K562 (cell line): ENCODE data around the gene CLDN15. TPM values are rescaled to one million over a fixed set of nuclear protein-coding genes. Genes with fewer than 3 reads are reported as not detected.
A peak's percentile ranks its signal among the peaks of the same experiment; 100 is the strongest.

Experiments used
- ARID1B ChIP-seq: fragments of 450-650 bp; IDR thresholded peaks from 2 replicates; pipeline ENCODE4 v1.6.1; 2016; ENCODE audit warnings: antibody characterized with exemption, mild to moderate bottlenecking, inconsistent platforms
- CCNT2 ChIP-seq: IDR thresholded peaks from 2 replicates; pipeline ENCODE4 v1.6.1; 2011; ENCODE audit warnings: borderline replicate concordance, low read depth, mild to moderate bottlenecking, moderate library complexity, mixed read lengths, low read length; ENCODE audit not compliant: insufficient read length; ENCODE audit errors: extremely low read depth
- CEBPG ChIP-seq, 3 experiments: fragments of 200-800 bp in 1 of 3; sonication (Bioruptor generic) in 1 of 3; sonication (generic) in 1 of 3; formaldehyde crosslinking in 1 of 3; IDR thresholded peaks in 2 of 3; conservative IDR thresholded peaks in 1 of 3; 2 replicates each; pipeline versions ENCODE4 v1.6.1 to v1.8.0; 2016 to 2022; ENCODE audit warnings: missing compliant biosample characterization in 2 of 3, missing genetic modification characterization in 2 of 3, mild to moderate bottlenecking in 1 of 3, missing genetic modification reagents in 1 of 3
- DPF2 ChIP-seq: fragments of 450-650 bp; IDR thresholded peaks from 2 replicates; pipeline ENCODE4 v1.6.1; 2016
- EP300 ChIP-seq: IDR thresholded peaks from 2 replicates; pipeline ENCODE4 v1.6.1; 2012; ENCODE audit warnings: low read length, improper control_type of control experiment
- ERF ChIP-seq: fragments of 450-650 bp; formaldehyde crosslinking; IDR thresholded peaks from 2 replicates; pipeline ENCODE4 v1.4.0; 2020; ENCODE audit warnings: mild to moderate bottlenecking, mixed read lengths
- FOXJ3 ChIP-seq: sonication (generic); formaldehyde crosslinking; IDR thresholded peaks from 2 replicates; pipeline ENCODE4 v1.4.0; 2020; ENCODE audit warnings: mild to moderate bottlenecking, missing genetic modification reagents
- FOXM1 ChIP-seq, 2 experiments: fragments of 450-650 bp in 1 of 2; sonication (generic) in 1 of 2; formaldehyde crosslinking in 1 of 2; IDR thresholded peaks; 2 replicates each; pipeline versions ENCODE4 v1.6.1 to v1.9.0; 2017 to 2022; ENCODE audit warnings: low read depth in 2 of 2, mild to moderate bottlenecking in 2 of 2, missing genetic modification reagents in 1 of 2, moderate library complexity in 1 of 2
- FUS ChIP-seq: fragments of 200-400 bp; formaldehyde crosslinking; optimal IDR thresholded peaks from 2 replicates; pipeline ENCODE3; 2017; ENCODE audit warnings: low read depth, low read length
- HNRNPLL ChIP-seq: fragments of 200-400 bp; formaldehyde crosslinking; IDR thresholded peaks from 2 replicates; pipeline ENCODE4 v1.6.1; 2017; ENCODE audit warnings: low read length, low read depth, mild to moderate bottlenecking; ENCODE audit not compliant: poor library complexity, severe bottlenecking
- JUND ChIP-seq, 2 experiments: IDR thresholded peaks; 2 replicates in 1 of 2; 3 replicates in 1 of 2; pipeline ENCODE4 v1.6.1; 2011; ENCODE audit warnings: borderline replicate concordance in 2 of 2, low read depth in 2 of 2, low read length in 2 of 2, improper control_type of control experiment in 1 of 2, missing biosample characterization in 1 of 2, missing genetic modification characterization in 1 of 2, missing genetic modification reagents in 1 of 2
- MAZ ChIP-seq, 2 experiments: fragments of 450-650 bp in 1 of 2; sonication (generic) in 1 of 2; formaldehyde crosslinking; IDR thresholded peaks in 1 of 2; conservative IDR thresholded peaks in 1 of 2; 2 replicates each; pipeline versions ENCODE4 v1.4.0 to v1.5.0; 2020; ENCODE audit warnings: mild to moderate bottlenecking in 1 of 2, missing genetic modification reagents in 1 of 2
- NFIX ChIP-seq: fragments of 250-450 bp; sonication (Bioruptor Pico); IDR thresholded peaks from 2 replicates; pipeline ENCODE4 v1.4.0; 2020; ENCODE audit warnings: low read depth, mild to moderate bottlenecking, moderate library complexity
- POLR2AphosphoS5 ChIP-seq: IDR thresholded peaks from 2 replicates; pipeline ENCODE4 v1.6.1; 2011; ENCODE audit warnings: mild to moderate bottlenecking, low read depth, low read length, moderate library complexity; ENCODE audit not compliant: control insufficient read depth, insufficient read depth
- STAT5A ChIP-seq: IDR thresholded peaks from 2 replicates; pipeline ENCODE4 v1.6.1; 2012; ENCODE audit warnings: low read length, inconsistent platforms, borderline replicate concordance
- TAL1 ChIP-seq: fragments of 450-650 bp; IDR thresholded peaks from 2 replicates; pipeline ENCODE4 v1.6.1; 2016; ENCODE audit warnings: mild to moderate bottlenecking
- TOE1 ChIP-seq, 2 experiments: fragments of 450-650 bp in 1 of 2; sonication (generic) in 1 of 2; formaldehyde crosslinking in 1 of 2; IDR thresholded peaks; 2 replicates each; pipeline versions ENCODE4 v1.7.1 to v1.8.0; 2016 to 2022; ENCODE audit warnings: borderline replicate concordance in 2 of 2, mild to moderate bottlenecking in 2 of 2, antibody characterized with exemption in 1 of 2, inconsistent platforms in 1 of 2, low read depth in 1 of 2, missing genetic modification reagents in 1 of 2, moderate library complexity in 1 of 2
- ZNF76 ChIP-seq: fragments of 250-450 bp; sonication (Bioruptor Pico); IDR thresholded peaks from 2 replicates; pipeline ENCODE4 v1.4.0; 2020; ENCODE audit warnings: mild to moderate bottlenecking, moderate library complexity, borderline replicate concordance
- ZZZ3 ChIP-seq: fragments of 450-650 bp; IDR thresholded peaks from 2 replicates; pipeline ENCODE4 v1.6.1; 2016; ENCODE audit warnings: antibody characterized with exemption, mild to moderate bottlenecking, moderate library complexity
- polyA plus RNA-seq, 8 experiments: library from polyadenylated mRNA; depleted of rRNA in 4 of 8; stranded (reverse) in 5 of 8; unstranded in 3 of 8; fragments of >200 nt; fragmentation: Nextera tagmentation in 2 of 8; fragmentation: Illumina TruSeq in 1 of 8; extraction: Ambion mirVana in 2 of 8; extraction: Trizol in 1 of 8; gene quantifications; 2 replicates each; pipeline versions ENCODE4 v1.2.1 to v1.2.3, GENCODE V29; 2011 to 2014; ENCODE audit warnings: inconsistent platforms in 1 of 8, missing spikeins in 1 of 8
- total RNA-seq, 7 experiments: library from RNA; depleted of rRNA in 6 of 7; stranded (reverse); fragments of >200 nt in 6 of 7; fragmentation: Illumina TruSeq in 2 of 7; extraction: Trizol in 2 of 7; gene quantifications; 2 replicates each; pipeline versions ENCODE4 v1.2.1 to v1.2.3, GENCODE V29; 2011 to 2021; ENCODE audit warnings: low replicate concordance in 1 of 7
- TF ChIP-seq, protein P1 (sequence below): fragments of 450-650 bp; IDR thresholded peaks from 2 replicates; pipeline ENCODE4 v1.6.1; 2016; ENCODE audit warnings: antibody characterized with exemption
- TF ChIP-seq, protein P2 (sequence below): fragments of 150-350 bp; conservative IDR thresholded peaks from 2 replicates; pipeline ENCODE4 v1.6.1; 2014; ENCODE audit warnings: low read length

The CLDN15 gene
- total and polyA plus RNA-seq, 9 of the 15 experiments (the other 6 are each of a cell fraction or from before 2014, with no cell fraction given) = 0.32 to 14.5 (median 7.4) TPM

DNA sequence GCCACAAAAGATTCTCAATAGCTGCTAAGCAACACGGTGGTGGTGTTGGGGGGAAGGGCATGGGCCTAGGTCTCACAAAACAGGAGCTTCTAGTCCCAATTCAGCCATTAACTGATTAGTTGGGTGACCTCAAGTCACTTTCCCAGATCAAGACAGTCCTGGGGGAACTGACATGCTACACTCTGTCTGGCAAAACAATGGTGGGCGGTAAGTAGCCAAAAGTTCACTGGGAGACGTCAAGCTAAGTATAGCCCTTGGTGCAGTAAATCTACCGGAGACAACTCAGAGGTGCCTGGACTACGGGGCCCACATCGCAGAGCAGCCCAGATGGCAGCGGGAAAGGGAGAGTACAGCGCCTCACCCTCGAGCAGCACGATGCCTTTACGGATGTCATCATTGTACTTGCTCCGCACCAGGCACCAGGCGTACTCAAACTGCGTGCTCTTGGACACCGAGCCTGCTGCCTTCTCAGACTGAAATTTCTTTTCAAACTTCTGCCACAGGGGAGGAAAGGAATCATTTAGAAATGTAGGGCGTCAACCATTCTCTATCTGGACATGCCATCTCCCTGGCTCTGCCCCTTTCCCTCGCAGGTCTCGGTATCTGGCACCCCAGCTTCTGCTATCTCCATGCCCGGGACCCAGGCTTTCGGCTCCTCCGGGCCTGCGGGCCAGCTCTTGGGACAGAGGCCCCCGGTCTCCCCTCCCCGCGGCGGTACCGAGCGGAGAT is 6.2 kb upstream of the CLDN15 start (continued):
- no peak for TF ChIP-seq ZZZ3
- peak; percentile 66; the same call in 1 of the 2 replicates for TF ChIP-seq ARID1B
- TF ChIP-seq FOXJ3 (CRISPR knock-in tag) = no peak
- peak; percentile 34; the same call in 1 of the 2 replicates for TF ChIP-seq EP300
- TF ChIP-seq FUS = no peak
- TF ChIP-seq, protein P1, sequence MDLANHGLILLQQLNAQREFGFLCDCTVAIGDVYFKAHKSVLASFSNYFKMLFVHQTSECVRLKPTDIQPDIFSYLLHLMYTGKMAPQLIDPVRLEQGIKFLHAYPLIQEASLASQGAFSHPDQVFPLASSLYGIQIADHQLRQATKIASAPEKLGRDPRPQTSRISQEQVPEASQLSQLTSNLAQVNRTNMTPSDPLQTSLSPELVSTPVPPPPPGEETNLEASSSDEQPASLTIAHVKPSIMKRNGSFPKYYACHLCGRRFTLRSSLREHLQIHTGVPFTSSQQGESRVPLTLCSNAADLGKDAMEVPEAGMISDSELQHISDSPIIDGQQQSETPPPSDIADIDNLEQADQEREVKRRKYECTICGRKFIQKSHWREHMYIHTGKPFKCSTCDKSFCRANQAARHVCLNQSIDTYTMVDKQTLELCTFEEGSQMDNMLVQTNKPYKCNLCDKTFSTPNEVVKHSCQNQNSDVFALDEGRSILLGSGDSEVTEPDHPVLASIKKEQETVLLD = 0 out of 2 replicates have a peak, but pooled peaks have one; percentile 40
- TF ChIP-seq CEBPG (CRISPR knock-in tag; IDR thresholded peaks at IDR 0.05) = no peak
- TF ChIP-seq CEBPG (tag; conservative IDR thresholded peaks at IDR 0.05 in 1 of 2, IDR thresholded peaks at IDR 0.05 in 1 of 2) = 0 out of 4 replicates have a peak, but pooled peaks of 1 of the 2 experiments have one; percentile 9
- TF ChIP-seq CCNT2 = peak; percentile 59
- no peak for TF ChIP-seq POLR2AphosphoS5
- peak; percentile 42; the same call in 1 of the 2 replicates for TF ChIP-seq TAL1
- TF ChIP-seq DPF2 = peak; percentile 39; the same call in 1 of the 2 replicates
- TF ChIP-seq NFIX (CRISPR knock-in tag) = no peak
- no peak for TF ChIP-seq STAT5A
- 0 out of 2 replicates have a peak, but pooled peaks have one; percentile 43 for TF ChIP-seq JUND (IDR thresholded peaks at IDR 0.05; ENCODE audit: borderline replicate concordance, low read depth, low read length)
- no peak; the same call in 2 of the 3 replicates for TF ChIP-seq JUND (tag; IDR thresholded peaks at IDR 0.05; ENCODE audit: borderline replicate concordance, low read depth, low read length)
- peak; percentile 61 for TF ChIP-seq HNRNPLL
- TF ChIP-seq TOE1 (IDR thresholded peaks at IDR 0.05; ENCODE audit: borderline replicate concordance) = peak; percentile 52; the same call in 1 of the 2 replicates
- TF ChIP-seq TOE1 (CRISPR knock-in tag; IDR thresholded peaks at IDR 0.05; ENCODE audit: borderline replicate concordance, low read depth) = no peak
- peak in 1 of 2 experiments; percentile 78; a peak in 2 of 4 replicates for TF ChIP-seq MAZ (CRISPR knock-in tag; conservative IDR thresholded peaks at IDR 0.05 in 1 of 2, IDR thresholded peaks at IDR 0.05 in 1 of 2)
- TF ChIP-seq FOXM1 (IDR thresholded peaks at IDR 0.05; ENCODE audit: low read depth) = no peak
- peak; percentile 55; the same call in 1 of the 2 replicates for TF ChIP-seq FOXM1 (CRISPR knock-in tag; IDR thresholded peaks at IDR 0.05; ENCODE audit: low read depth)
- TF ChIP-seq, protein P2, sequence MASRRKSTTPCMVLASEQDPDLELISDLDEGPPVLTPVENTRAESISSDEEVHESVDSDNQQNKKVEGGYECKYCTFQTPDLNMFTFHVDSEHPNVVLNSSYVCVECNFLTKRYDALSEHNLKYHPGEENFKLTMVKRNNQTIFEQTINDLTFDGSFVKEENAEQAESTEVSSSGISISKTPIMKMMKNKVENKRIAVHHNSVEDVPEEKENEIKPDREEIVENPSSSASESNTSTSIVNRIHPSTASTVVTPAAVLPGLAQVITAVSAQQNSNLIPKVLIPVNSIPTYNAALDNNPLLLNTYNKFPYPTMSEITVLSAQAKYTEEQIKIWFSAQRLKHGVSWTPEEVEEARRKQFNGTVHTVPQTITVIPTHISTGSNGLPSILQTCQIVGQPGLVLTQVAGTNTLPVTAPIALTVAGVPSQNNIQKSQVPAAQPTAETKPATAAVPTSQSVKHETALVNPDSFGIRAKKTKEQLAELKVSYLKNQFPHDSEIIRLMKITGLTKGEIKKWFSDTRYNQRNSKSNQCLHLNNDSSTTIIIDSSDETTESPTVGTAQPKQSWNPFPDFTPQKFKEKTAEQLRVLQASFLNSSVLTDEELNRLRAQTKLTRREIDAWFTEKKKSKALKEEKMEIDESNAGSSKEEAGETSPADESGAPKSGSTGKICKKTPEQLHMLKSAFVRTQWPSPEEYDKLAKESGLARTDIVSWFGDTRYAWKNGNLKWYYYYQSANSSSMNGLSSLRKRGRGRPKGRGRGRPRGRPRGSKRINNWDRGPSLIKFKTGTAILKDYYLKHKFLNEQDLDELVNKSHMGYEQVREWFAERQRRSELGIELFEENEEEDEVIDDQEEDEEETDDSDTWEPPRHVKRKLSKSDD = no peak
- peak; percentile 44; the same call in 1 of the 2 replicates for TF ChIP-seq ERF
- 0 out of 2 replicates have a peak, but pooled peaks have one; percentile 32 for TF ChIP-seq ZNF76 (CRISPR knock-in tag)
